GM12801 (cell line): Measurements from ENCODE around the gene ST13.

Experiments used
- CTCF ChIP-seq: IDR thresholded peaks from one replicate; pipeline ENCODE4 v1.5.1; 2011; ENCODE audit warnings: control low read depth; ENCODE audit not compliant: insufficient read length; ENCODE audit errors: extremely low read depth

The ST13 gene

GRCh38 chr22:40799008-40799407, 57.4 kb downstream of the ST13 start:
- TF ChIP-seq CTCF, result no peak

GRCh38 chr22:40797427-40797826, 59.0 kb downstream of the ST13 start:
- TF ChIP-seq CTCF, result no peak

- TF ChIP-seq CTCF, result no peak
Measured at GRCh38 chr22:40792451-40792850, 64.0 kb downstream of the ST13 start.

- no peak for TF ChIP-seq CTCF
Measured at GRCh38 chr22:40791241-40791640, 65.2 kb downstream of the ST13 start.

- TF ChIP-seq CTCF, result no peak
Measured at GRCh38 chr22:40789131-40789530, 67.3 kb downstream of the ST13 start.

- no peak for TF ChIP-seq CTCF
Measured at GRCh38 chr22:40782521-40782920, 73.9 kb downstream of the ST13 start.
